Epithelial cell of proximal tubule (primary cell): ENCODE results near the gene HOTAIR. TPM values are rescaled to one million over a fixed set of nuclear protein-coding genes. Genes with fewer than 3 reads are reported as not detected.

Source experiments
- DNase-seq: peaks from one replicate; pipeline ENCODE4 v3.0.0-alpha.2; 2011; ENCODE audit warnings: low read depth
- H3K4me3 ChIP-seq: 2 replicates; pipeline ENCODE4 v1.5.1; 2011; ENCODE audit warnings: low read depth, mild to moderate bottlenecking, low read length
- CTCF ChIP-seq: conservative IDR thresholded peaks from 2 replicates; pipeline ENCODE4 v1.5.1; 2012; ENCODE audit warnings: low read depth, mild to moderate bottlenecking, low read length
- total RNA-seq: library from RNA; depleted of rRNA; stranded (reverse); fragments of >200 nt; gene quantifications from 2 replicates; pipeline ENCODE4 v1.2.3, GENCODE V29; 2015

Gene HOTAIR
- total RNA-seq, 1 donor from 2014 or later = not detected

GRCh38 chr12:54016051-54016450 is 41.3 kb upstream of the HOTAIR start:
- H3K4me3 ChIP-seq = peak overlapping the region; percentile 84
- no peak for DNase-seq
- no peak for TF ChIP-seq CTCF

- DNase-seq = no peak
- TF ChIP-seq CTCF = no peak
- no peak overlapping the region for H3K4me3 ChIP-seq
These were observed 40.5 kb upstream of the HOTAIR start for GRCh38 chr12:54015018-54015931.

GRCh38 chr12:54014377-54015017 is 39.7 kb upstream of the HOTAIR start:
- peak overlapping the region; percentile 39 for H3K4me3 ChIP-seq
- DNase-seq = no peak
- TF ChIP-seq CTCF = no peak

- no peak overlapping the region for H3K4me3 ChIP-seq
- TF ChIP-seq CTCF = peak; percentile 32
- DNase-seq = no peak
These were observed 38.1 kb upstream of the HOTAIR start for GRCh38 chr12:54012631-54013409.

- no peak for TF ChIP-seq CTCF
- no peak for DNase-seq
- peak overlapping the region; percentile 61 for H3K4me3 ChIP-seq
These were observed 37.1 kb upstream of the HOTAIR start for GRCh38 chr12:54011665-54012532.
